SK-N-SH (cell line): ENCODE results near the gene OR52I1. TPM values are rescaled to one million over a fixed set of nuclear protein-coding genes. Genes with fewer than 3 reads are reported as not detected.

ENCODE experiments used
- CTCF ChIA-PET: fragments of 300-600, 350-600 bp; formaldehyde crosslinking; extraction: SDS; loops from one replicate; lab custom pipeline; 2021; lab: Yijun Ruan, JAX
- POLR2A ChIA-PET: fragments of 350-600 bp; sonication (Branson Sonifier 250); formaldehyde crosslinking; extraction: SDS; loops from one replicate; lab custom pipeline; 2020; ENCODE audit warnings: antibody characterized with exemption, inconsistent platforms; lab: Yijun Ruan, JAX
- DNase-seq: peaks from one replicate; pipeline ENCODE4 v3.0.0; 2012
- H2AFZ ChIP-seq: fragments of 200-600 bp; sonication (generic); 2 replicates; pipeline ENCODE4 v1.8.1; 2016; ENCODE audit warnings: antibody characterized with exemption, mild to moderate bottlenecking, low read depth
- H3F3A ChIP-seq: fragments of 200-600 bp; sonication (generic); replicated peaks from 2 replicates; pipeline ENCODE3; 2016; ENCODE audit warnings: antibody characterized with exemption, mild to moderate bottlenecking; ENCODE audit not compliant: insufficient read depth
- H3K27ac ChIP-seq, 2 experiments: fragments of 200-500 bp in 1 of 2; fragments of 200-600 bp in 1 of 2; sonication (Bioruptor generic) in 1 of 2; sonication (generic), shearing (Covaris generic) in 1 of 2; 2 replicates each; pipeline versions ENCODE4 v1.5.1 to v1.6.1; 2014 to 2016; ENCODE audit warnings: low read depth in 2 of 2, inconsistent platforms in 1 of 2, low read length in 1 of 2, mild to moderate bottlenecking in 1 of 2, mixed read lengths in 1 of 2
- H3K27me3 ChIP-seq: fragments of 200-600 bp; sonication (generic), shearing (Covaris generic); 2 replicates; pipeline ENCODE4 v1.6.1; 2016; ENCODE audit warnings: mixed run types; ENCODE audit not compliant: insufficient read depth
- H3K36me3 ChIP-seq, 2 experiments: fragments of 200-500 bp in 1 of 2; fragments of 200-600 bp in 1 of 2; sonication (Bioruptor generic) in 1 of 2; sonication (generic) in 1 of 2; replicated peaks in 1 of 2; 2 replicates each; pipeline versions ENCODE3 to v1.5.1; 2014 to 2016; ENCODE audit warnings: low read length in 1 of 2, mild to moderate bottlenecking in 1 of 2; ENCODE audit not compliant: insufficient read depth in 2 of 2, control insufficient read depth in 1 of 2
- H3K4me1 ChIP-seq, 2 experiments: fragments of 200-500 bp in 1 of 2; fragments of 200-600 bp in 1 of 2; sonication (Bioruptor generic) in 1 of 2; sonication (generic), shearing (Covaris generic) in 1 of 2; 2 replicates each; pipeline versions ENCODE4 v1.5.1 to v1.6.1; 2014 to 2016; ENCODE audit warnings: low read depth in 1 of 2, low read length in 1 of 2, mixed run types in 1 of 2; ENCODE audit not compliant: insufficient read depth in 2 of 2, control insufficient read depth in 1 of 2
- H3K4me2 ChIP-seq: fragments of 200-600 bp; sonication (generic), shearing (Covaris generic); 2 replicates; pipeline ENCODE4 v1.6.1; 2017; ENCODE audit warnings: mixed run types
- H3K4me3 ChIP-seq, 2 experiments: fragments of 200-500 bp in 1 of 2; fragments of 200-600 bp in 1 of 2; sonication (Bioruptor generic) in 1 of 2; sonication (generic), shearing (Covaris generic) in 1 of 2; 2 replicates each; pipeline versions ENCODE4 v1.5.1 to v1.8.1; 2014 to 2016; ENCODE audit warnings: low read depth in 2 of 2, inconsistent platforms in 1 of 2, low read length in 1 of 2, mild to moderate bottlenecking in 1 of 2, mixed read lengths in 1 of 2, moderate library complexity in 1 of 2
- H3K79me2 ChIP-seq: fragments of 200-600 bp; sonication (generic); 2 replicates; pipeline ENCODE4 v1.8.1; 2017; ENCODE audit warnings: mild to moderate bottlenecking; ENCODE audit not compliant: insufficient read depth
- H3K9ac ChIP-seq: fragments of 200-600 bp; sonication (generic); 2 replicates; pipeline ENCODE4 v1.6.1; 2017; ENCODE audit warnings: mixed run types
- H3K9me2 ChIP-seq: fragments of 200-600 bp; sonication (generic); 2 replicates; pipeline ENCODE4 v1.6.1; 2017; ENCODE audit warnings: mixed run types
- H3K9me3 ChIP-seq: fragments of 200-600 bp; sonication (generic); 2 replicates; pipeline ENCODE4 v1.6.1; 2017; ENCODE audit warnings: mixed run types, mild to moderate bottlenecking, moderate library complexity
- H4K20me1 ChIP-seq: fragments of 200-600 bp; sonication (generic); 2 replicates; pipeline ENCODE4 v1.6.1; 2017; ENCODE audit warnings: mild to moderate bottlenecking, mixed run types; ENCODE audit not compliant: insufficient read depth
- CHD2 ChIP-seq: fragments of 150-350 bp; IDR thresholded peaks from 2 replicates; pipeline ENCODE4 v1.6.1; 2018; ENCODE audit warnings: low read length; ENCODE audit not compliant: partially characterized antibody
- ELF1 ChIP-seq: IDR thresholded peaks from 2 replicates; pipeline ENCODE4 v1.4.0; 2012
- EP300 ChIP-seq, 2 experiments: IDR thresholded peaks; 2 replicates each; pipeline versions ENCODE4 v1.4.0 to v1.6.1; 2012; ENCODE audit warnings: borderline replicate concordance in 1 of 2, low read depth in 1 of 2, low read length in 1 of 2
- EZH2phosphoT487 ChIP-seq: fragments of 200-600 bp; sonication (generic); IDR thresholded peaks from 2 replicates; pipeline ENCODE4 v1.6.1; 2017; ENCODE audit warnings: low read depth, mixed run types, mild to moderate bottlenecking, antibody characterized with exemption, moderate library complexity, borderline replicate concordance
- FOXJ3 ChIP-seq: sonication (generic); formaldehyde crosslinking; IDR thresholded peaks from 2 replicates; pipeline ENCODE4 v1.5.1; 2020; ENCODE audit warnings: mild to moderate bottlenecking, missing genetic modification reagents
- GATA2 ChIP-seq: sonication (generic); formaldehyde crosslinking; IDR thresholded peaks from 2 replicates; pipeline ENCODE4 v1.5.0; 2020; ENCODE audit warnings: mild to moderate bottlenecking, missing genetic modification reagents
- JUND ChIP-seq: IDR thresholded peaks from 2 replicates; pipeline ENCODE4 v1.4.0; 2012
- MEF2A ChIP-seq: IDR thresholded peaks from 2 replicates; pipeline ENCODE4 v1.4.0; 2012; ENCODE audit warnings: low read depth, borderline replicate concordance
- MXI1 ChIP-seq: IDR thresholded peaks from 2 replicates; pipeline ENCODE4 v1.6.1; 2012; ENCODE audit warnings: mild to moderate bottlenecking, low read depth, low read length, improper control_type of control experiment
- NRF1 ChIP-seq: IDR thresholded peaks from 2 replicates; pipeline ENCODE4 v1.6.1; 2012; ENCODE audit warnings: low read depth, mild to moderate bottlenecking, low read length
- PBX3 ChIP-seq: IDR thresholded peaks from 2 replicates; pipeline ENCODE4; 2012
- POLR2AphosphoS5 ChIP-seq: IDR thresholded peaks from 2 replicates; pipeline ENCODE4 v1.6.1; 2012; ENCODE audit warnings: low read depth, low read length
- RCOR1 ChIP-seq: fragments of 150-350 bp; IDR thresholded peaks from 2 replicates; pipeline ENCODE4 v1.6.1; 2017; ENCODE audit warnings: antibody characterized with exemption, low read length
- RFX5 ChIP-seq: IDR thresholded peaks from 2 replicates; pipeline ENCODE4 v1.6.1; 2012; ENCODE audit warnings: mild to moderate bottlenecking, improper control_type of control experiment, low read length
- RXRA ChIP-seq: IDR thresholded peaks from 2 replicates; pipeline ENCODE4 v1.4.0; 2012; ENCODE audit warnings: low read depth, mild to moderate bottlenecking, borderline replicate concordance
- SIN3A ChIP-seq: IDR thresholded peaks from 2 replicates; pipeline ENCODE4 v1.6.1; 2012; ENCODE audit warnings: low read depth, mild to moderate bottlenecking, low read length, moderate library complexity, borderline replicate concordance
- SMC3 ChIP-seq: IDR thresholded peaks from 2 replicates; pipeline ENCODE4 v1.6.1; 2012; ENCODE audit warnings: low read depth, low read length, improper control_type of control experiment
- TEAD4 ChIP-seq: IDR thresholded peaks from 2 replicates; pipeline ENCODE4 v1.4.0; 2012; ENCODE audit warnings: mild to moderate bottlenecking, borderline replicate concordance; ENCODE audit not compliant: insufficient read depth
- YY1 ChIP-seq: IDR thresholded peaks from 2 replicates; pipeline ENCODE4 v1.4.0; 2012; ENCODE audit warnings: low read depth, mild to moderate bottlenecking
- ZBTB33 ChIP-seq: IDR thresholded peaks from 2 replicates; pipeline ENCODE4 v1.4.0; 2012; ENCODE audit warnings: low read depth, borderline replicate concordance
- WGBS: methylation state at CpG from one replicate; pipeline ENCODE4 v1.1.6; 2017; ENCODE audit warnings: low lambda C conversion rate; 5-methylcytosine and 5-hydroxymethylcytosine counted together
- polyA plus RNA-seq, 3 experiments: library from polyadenylated mRNA; depleted of rRNA; stranded (reverse); fragments of >200 nt; gene quantifications; 2 replicates each; pipeline ENCODE4 v1.2.3, GENCODE V29; 2012
- TF ChIP-seq, protein P1 (sequence below): fragments of 200-600 bp; sonication (generic); IDR thresholded peaks from 2 replicates; pipeline ENCODE4 v1.6.1; 2017; ENCODE audit warnings: antibody characterized with exemption, mild to moderate bottlenecking, moderate library complexity

OR52I1 gene
- polyA plus RNA-seq, 1 of the 3 experiments (the other 2 are of a cell fraction): not detected

- H3K4me2 ChIP-seq: no peak overlapping the region
Observed at GRCh38 chr11:4637662-4638047, 43.8 kb downstream of the OR52I1 start.

DNA sequence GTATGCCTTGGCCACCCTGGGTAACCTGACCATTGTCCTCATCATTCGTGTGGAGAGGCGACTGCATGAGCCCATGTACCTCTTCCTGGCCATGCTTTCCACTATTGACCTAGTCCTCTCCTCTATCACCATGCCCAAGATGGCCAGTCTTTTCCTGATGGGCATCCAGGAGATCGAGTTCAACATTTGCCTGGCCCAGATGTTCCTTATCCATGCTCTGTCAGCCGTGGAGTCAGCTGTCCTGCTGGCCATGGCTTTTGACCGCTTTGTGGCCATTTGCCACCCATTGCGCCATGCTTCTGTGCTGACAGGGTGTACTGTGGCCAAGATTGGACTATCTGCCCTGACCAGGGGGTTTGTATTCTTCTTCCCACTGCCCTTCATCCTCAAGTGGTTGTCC, 46.1 kb downstream of the OR52I1 start:
- POLR2A ChIA-PET: no interaction called here
- H3K9ac ChIP-seq: no peak overlapping the region
- CTCF ChIA-PET: no interaction called here
- no peaks in the 10 kb centered on the region for H4K20me1 ChIP-seq
- WGBS: 10% methylated on average over 5 of the region's 6 CpGs
- no peaks in the 10 kb centered on the region for H3F3A ChIP-seq
- no peak overlapping the region for H3K4me3 ChIP-seq
- no peak overlapping the region for H3K4me2 ChIP-seq
- H3K9me2 ChIP-seq: no peaks in the 10 kb centered on the region
- no peak overlapping the region for H2AFZ ChIP-seq
- H3K4me1 ChIP-seq: no peaks in the 10 kb centered on the region; a peak in 1 of 4 replicates
- DNase-seq: no peak
- no peaks in the 10 kb centered on the region for H3K9me3 ChIP-seq
- no peaks in the 10 kb centered on the region for H3K36me3 ChIP-seq
- no peak overlapping the region for H3K27ac ChIP-seq
- peaks cover 27% of the 10 kb centered on the region for H3K27me3 ChIP-seq
- H3K79me2 ChIP-seq: no peaks in the 10 kb centered on the region
- TF ChIP-seq ZBTB33 (no peak), RXRA (no peak), TEAD4 (no peak), JUND (no peak), EP300 (IDR thresholded peaks at IDR 0.05; ENCODE audit: borderline replicate concordance in 1 of 2, low read depth in 1 of 2, low read length in 1 of 2) (no peak), POLR2AphosphoS5 (no peak), GATA2 (no peak), FOXJ3 (CRISPR knock-in tag) (no peak), SMC3 (no peak)

More at GRCh38 chr11:4637662-4638047, 43.8 kb downstream of the OR52I1 start:
- H3K27ac ChIP-seq: no peak overlapping the region
- CTCF ChIA-PET: interaction anchor here (0.7 to 2.9 kb wide), 15 partner anchors 9 to 450 kb away, joined by 3 to 44 read pairs (median 5); no protein-coding TSS in a partner anchor
- H4K20me1 ChIP-seq: no peaks in the 10 kb centered on the region
- no peak overlapping the region for H2AFZ ChIP-seq
- no peaks in the 10 kb centered on the region for H3K9me2 ChIP-seq
- no peaks in the 10 kb centered on the region; a peak in 1 of 4 replicates for H3K4me1 ChIP-seq
- POLR2A ChIA-PET: no interaction called here
- H3K4me3 ChIP-seq: no peak overlapping the region
- H3K9ac ChIP-seq: no peak overlapping the region
- no peaks in the 10 kb centered on the region for H3F3A ChIP-seq
- H3K27me3 ChIP-seq: peaks cover 24% of the 10 kb centered on the region
- DNase-seq: no peak
- no peaks in the 10 kb centered on the region for H3K9me3 ChIP-seq
- H3K36me3 ChIP-seq: no peaks in the 10 kb centered on the region
- 6% methylated on average over 3 of the region's 3 CpGs for whole genome bisulfite sequencing
- H3K79me2 ChIP-seq: no peaks in the 10 kb centered on the region
- TF ChIP-seq RCOR1 (no peak), YY1 (no peak), PBX3 (no peak), POLR2AphosphoS5 (no peak), MEF2A (no peak), RXRA (no peak), EZH2phosphoT487 (no peak), RFX5 (no peak), MXI1 (no peak), SIN3A (no peak), GATA2 (no peak), FOXJ3 (CRISPR knock-in tag) (no peak), JUND (no peak), TEAD4 (no peak), ELF1 (no peak), CHD2 (no peak), NRF1 (no peak)
- TF ChIP-seq, protein P1, sequence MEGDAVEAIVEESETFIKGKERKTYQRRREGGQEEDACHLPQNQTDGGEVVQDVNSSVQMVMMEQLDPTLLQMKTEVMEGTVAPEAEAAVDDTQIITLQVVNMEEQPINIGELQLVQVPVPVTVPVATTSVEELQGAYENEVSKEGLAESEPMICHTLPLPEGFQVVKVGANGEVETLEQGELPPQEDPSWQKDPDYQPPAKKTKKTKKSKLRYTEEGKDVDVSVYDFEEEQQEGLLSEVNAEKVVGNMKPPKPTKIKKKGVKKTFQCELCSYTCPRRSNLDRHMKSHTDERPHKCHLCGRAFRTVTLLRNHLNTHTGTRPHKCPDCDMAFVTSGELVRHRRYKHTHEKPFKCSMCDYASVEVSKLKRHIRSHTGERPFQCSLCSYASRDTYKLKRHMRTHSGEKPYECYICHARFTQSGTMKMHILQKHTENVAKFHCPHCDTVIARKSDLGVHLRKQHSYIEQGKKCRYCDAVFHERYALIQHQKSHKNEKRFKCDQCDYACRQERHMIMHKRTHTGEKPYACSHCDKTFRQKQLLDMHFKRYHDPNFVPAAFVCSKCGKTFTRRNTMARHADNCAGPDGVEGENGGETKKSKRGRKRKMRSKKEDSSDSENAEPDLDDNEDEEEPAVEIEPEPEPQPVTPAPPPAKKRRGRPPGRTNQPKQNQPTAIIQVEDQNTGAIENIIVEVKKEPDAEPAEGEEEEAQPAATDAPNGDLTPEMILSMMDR: no peak
